ENCODE data around the gene TTLL9.

The TTLL9 gene

GRCh38 chr20:31838646-31839292, 31.7 kb upstream of the TTLL9 start:
- Histone ChIP-seq H3K27ac (replicated peaks; ENCODE audit: low read length) (no peak overlapping the region), H2BK120ac (ENCODE audit: low read depth, low read length) (no peak overlapping the region), H2BK5ac (ENCODE audit: low read length) (no peak overlapping the region), H3K27me3 (ENCODE audit: control insufficient read depth in 3 of 3, insufficient read depth in 3 of 3, low read depth in 1 of 3, low read length in 3 of 3) (no peaks in the 10 kb centered on the region), H2AK5ac (ENCODE audit: low read depth, low read length) (no peak overlapping the region), H4K8ac (ENCODE audit: low read depth, low read length) (no peak overlapping the region), H3K23ac (ENCODE audit: low read depth, low read length, poor library complexity) (no peak overlapping the region), H2AFZ (ENCODE audit: low read length) (no peak overlapping the region), H3K9ac (ENCODE audit: low read depth, low read length, poor library complexity) (no peak overlapping the region), H3K4me1 (ENCODE audit: control insufficient read depth in 2 of 2, insufficient read depth in 1 of 2, low read depth in 1 of 2, low read length in 2 of 2) (peaks cover 49 to 50% of the 10 kb centered on the region in 2 donors), H3K4me2 (ENCODE audit: insufficient read depth, low read length, poor library complexity, severe bottlenecking) (no peak overlapping the region), H2BK15ac (ENCODE audit: low read length) (no peak overlapping the region), H3K4me3 (ENCODE audit: low read length in 2 of 2) (no peak overlapping the region), H3K14ac (ENCODE audit: low read length) (no peak overlapping the region), H3K79me1 (ENCODE audit: low read depth, low read length) (no peaks in the 10 kb centered on the region), H3K18ac (ENCODE audit: low read length) (no peak overlapping the region), H4K91ac (ENCODE audit: low read depth, low read length, poor library complexity) (no peak overlapping the region), H3K4ac (ENCODE audit: low read length) (no peak overlapping the region), H3K36me3 (replicated peaks in 1 of 2; ENCODE audit: control insufficient read depth in 2 of 2, insufficient read depth in 2 of 2, low read length in 2 of 2) (no peaks in the 10 kb centered on the region), H2BK12ac (ENCODE audit: low read length) (no peak overlapping the region), H3K9me3 (replicated peaks in 1 of 2; ENCODE audit: control insufficient read depth in 2 of 2, insufficient read depth in 1 of 2, low read depth in 1 of 2, low read length in 2 of 2) (no peaks in the 10 kb centered on the region)
- no peak for DNase-seq (ENCODE audit: low spot score)
- WGBS, 2 donors (ENCODE audit: extremely low coverage in 2 of 2, insufficient read length in 2 of 2, insufficient replicate concordance in 1 of 2): no CpG with 5 or more reads among the region's 9 CpGs

GRCh38 chr20:31839782-31840487, 30.5 kb upstream of the TTLL9 start:
- no CpG with 5 or more reads among the region's 5 CpGs for WGBS, 2 donors (ENCODE audit: extremely low coverage in 2 of 2, insufficient read length in 2 of 2, insufficient replicate concordance in 1 of 2)
- Histone ChIP-seq H2BK12ac (ENCODE audit: low read length) (no peak overlapping the region), H3K4me1 (ENCODE audit: control insufficient read depth in 2 of 2, insufficient read depth in 1 of 2, low read depth in 1 of 2, low read length in 2 of 2) (peaks cover 49 to 52% of the 10 kb centered on the region in 2 donors), H3K14ac (ENCODE audit: low read length) (no peak overlapping the region), H4K8ac (ENCODE audit: low read depth, low read length) (no peak overlapping the region), H3K4me3 (ENCODE audit: low read length in 2 of 2) (no peak overlapping the region), H3K4ac (ENCODE audit: low read length) (no peak overlapping the region), H3K9ac (ENCODE audit: low read depth, low read length, poor library complexity) (no peak overlapping the region), H2BK120ac (ENCODE audit: low read depth, low read length) (no peak overlapping the region), H2BK15ac (ENCODE audit: low read length) (no peak overlapping the region), H2AK5ac (ENCODE audit: low read depth, low read length) (no peak overlapping the region), H3K18ac (ENCODE audit: low read length) (no peak overlapping the region), H3K36me3 (replicated peaks in 1 of 2; ENCODE audit: control insufficient read depth in 2 of 2, insufficient read depth in 2 of 2, low read length in 2 of 2) (no peaks in the 10 kb centered on the region), H2AFZ (ENCODE audit: low read length) (no peak overlapping the region), H3K4me2 (ENCODE audit: insufficient read depth, low read length, poor library complexity, severe bottlenecking) (no peak overlapping the region), H4K91ac (ENCODE audit: low read depth, low read length, poor library complexity) (no peak overlapping the region), H3K27me3 (ENCODE audit: control insufficient read depth in 3 of 3, insufficient read depth in 3 of 3, low read depth in 1 of 3, low read length in 3 of 3) (no peaks in the 10 kb centered on the region), H3K79me1 (ENCODE audit: low read depth, low read length) (no peaks in the 10 kb centered on the region), H3K27ac (replicated peaks; ENCODE audit: low read length) (no peak overlapping the region), H3K9me3 (replicated peaks in 1 of 2; ENCODE audit: control insufficient read depth in 2 of 2, insufficient read depth in 1 of 2, low read depth in 1 of 2, low read length in 2 of 2) (no peaks in the 10 kb centered on the region), H3K23ac (ENCODE audit: low read depth, low read length, poor library complexity) (no peak overlapping the region), H2BK5ac (ENCODE audit: low read length) (no peak overlapping the region)
- DNase-seq (ENCODE audit: low spot score): no peak

- H3K4me2 ChIP-seq (ENCODE audit: insufficient read depth, low read length, poor library complexity, severe bottlenecking): no peak overlapping the region
- no peak overlapping the region for H3K27ac ChIP-seq (replicated peaks; ENCODE audit: low read length)
- peak overlapping the region; percentile 72 for H2AK5ac ChIP-seq (ENCODE audit: low read depth, low read length)
- DNase-seq (ENCODE audit: low spot score): no peak
- H2BK12ac ChIP-seq (ENCODE audit: low read length): peak overlapping the region; percentile 91
- no peak overlapping the region for H4K91ac ChIP-seq (ENCODE audit: low read depth, low read length, poor library complexity)
- H3K18ac ChIP-seq (ENCODE audit: low read length): peak overlapping the region; percentile 92
- no peak overlapping the region for H4K8ac ChIP-seq (ENCODE audit: low read depth, low read length)
- H3K9me3 ChIP-seq (replicated peaks in 1 of 2; ENCODE audit: control insufficient read depth in 2 of 2, insufficient read depth in 1 of 2, low read depth in 1 of 2, low read length in 2 of 2): no peaks in the 10 kb centered on the region
- peak overlapping the region; percentile 46 for H2BK5ac ChIP-seq (ENCODE audit: low read length)
- peak overlapping the region; percentile 70 for H2BK15ac ChIP-seq (ENCODE audit: low read length)
- no peaks in the 10 kb centered on the region for H3K36me3 ChIP-seq (replicated peaks in 1 of 2; ENCODE audit: control insufficient read depth in 2 of 2, insufficient read depth in 2 of 2, low read length in 2 of 2)
- H3K27me3 ChIP-seq (ENCODE audit: control insufficient read depth in 3 of 3, insufficient read depth in 3 of 3, low read depth in 1 of 3, low read length in 3 of 3): no peaks in the 10 kb centered on the region
- H3K4ac ChIP-seq (ENCODE audit: low read length): no peak overlapping the region
- WGBS, 2 donors (ENCODE audit: extremely low coverage in 2 of 2, insufficient read length in 2 of 2, insufficient replicate concordance in 1 of 2): no CpG with 5 or more reads among the region's 15 CpGs
- no peak overlapping the region for H2BK120ac ChIP-seq (ENCODE audit: low read depth, low read length)
- peak overlapping the region; percentile 16 for H2AFZ ChIP-seq (ENCODE audit: low read length)
- H3K9ac ChIP-seq (ENCODE audit: low read depth, low read length, poor library complexity): no peak overlapping the region
- peak overlapping the region; percentile 10 for H3K14ac ChIP-seq (ENCODE audit: low read length)
- no peak overlapping the region for H3K4me3 ChIP-seq (ENCODE audit: low read length in 2 of 2)
- peak overlapping the region; percentile 57 for H3K23ac ChIP-seq (ENCODE audit: low read depth, low read length, poor library complexity)
- H3K4me1 ChIP-seq (ENCODE audit: control insufficient read depth in 2 of 2, insufficient read depth in 1 of 2, low read depth in 1 of 2, low read length in 2 of 2): peaks cover 54 to 55% of the 10 kb centered on the region in 2 donors
- H3K79me1 ChIP-seq (ENCODE audit: low read depth, low read length): no peaks in the 10 kb centered on the region
Measured at GRCh38 chr20:31840906-31841816, 29.3 kb upstream of the TTLL9 start.

All from neuronal stem cell (in vitro differentiated cells).